ENCODE results near the gene ZNF311. TPM values are rescaled to one million over a fixed set of nuclear protein-coding genes. Genes with fewer than 3 reads are reported as not detected.
"Not testable (repeated sequence)": the region's sequence is repeated elsewhere in the genome, so short reads cannot be mapped to it uniquely, and the experiment has no call there.

ZNF311 gene
- polyA plus RNA-seq, 1 donor = 1.6 TPM

DNA sequence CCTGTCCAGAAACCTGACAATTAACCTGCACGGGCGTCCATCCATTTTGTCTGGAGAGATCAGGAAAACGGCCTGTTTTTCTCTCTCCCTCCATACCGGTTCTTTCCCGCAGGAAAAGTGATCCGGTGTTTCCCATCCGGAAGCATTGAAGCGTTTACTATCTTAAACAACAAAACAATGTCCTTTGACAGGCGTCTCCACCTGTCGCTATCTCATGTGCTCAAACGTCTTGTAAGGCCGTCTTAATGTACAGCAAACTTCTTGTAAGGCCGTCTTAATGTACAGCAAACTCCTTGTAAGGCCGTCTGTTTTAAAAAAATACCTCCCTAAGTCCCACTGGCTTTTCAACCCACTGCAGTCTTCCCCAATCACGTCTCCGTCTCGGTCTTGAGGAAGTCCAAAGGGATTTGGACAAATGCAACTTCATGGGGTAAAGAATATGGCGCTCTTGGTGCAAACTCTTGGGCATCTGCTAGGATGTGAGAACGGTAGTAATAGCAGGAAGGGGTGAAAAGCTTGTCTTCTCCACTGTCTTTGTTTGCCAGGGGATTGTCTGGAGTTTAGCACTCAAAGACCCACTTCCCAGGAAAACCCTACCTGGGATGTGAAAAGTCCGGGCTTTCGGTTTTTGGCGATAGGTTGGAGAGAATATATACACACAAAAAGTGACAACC, 51.4 kb downstream of the ZNF311 start:
- no peak for DNase-seq (ENCODE audit: low read depth)

DNA sequence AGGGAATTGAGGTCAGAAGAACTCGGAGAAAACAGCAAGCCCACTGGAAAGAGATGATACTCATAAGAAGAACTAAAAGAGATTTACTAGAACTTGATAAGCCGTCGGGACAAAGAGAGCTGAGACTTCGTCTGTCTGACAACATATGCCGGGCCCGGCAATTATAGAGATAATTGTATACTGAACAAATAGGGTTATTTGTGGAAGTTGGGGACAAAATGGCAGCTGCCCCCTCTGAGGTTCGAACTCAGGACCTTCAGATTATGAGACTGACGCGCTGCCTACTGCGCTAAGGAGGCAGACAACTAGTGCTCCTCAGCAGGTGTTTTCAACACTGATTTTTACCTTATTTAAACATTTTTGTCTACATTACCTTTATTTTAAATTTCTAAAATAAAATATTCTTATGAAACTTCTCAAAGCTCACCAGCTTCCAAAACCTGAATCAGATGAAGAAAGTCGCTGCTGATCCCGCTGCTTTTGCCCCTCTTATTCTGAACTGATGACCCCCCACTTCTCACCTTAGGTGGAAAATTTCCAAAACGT, 52.0 kb downstream of the ZNF311 start:
- no peak for DNase-seq (ENCODE audit: low read depth)

DNA sequence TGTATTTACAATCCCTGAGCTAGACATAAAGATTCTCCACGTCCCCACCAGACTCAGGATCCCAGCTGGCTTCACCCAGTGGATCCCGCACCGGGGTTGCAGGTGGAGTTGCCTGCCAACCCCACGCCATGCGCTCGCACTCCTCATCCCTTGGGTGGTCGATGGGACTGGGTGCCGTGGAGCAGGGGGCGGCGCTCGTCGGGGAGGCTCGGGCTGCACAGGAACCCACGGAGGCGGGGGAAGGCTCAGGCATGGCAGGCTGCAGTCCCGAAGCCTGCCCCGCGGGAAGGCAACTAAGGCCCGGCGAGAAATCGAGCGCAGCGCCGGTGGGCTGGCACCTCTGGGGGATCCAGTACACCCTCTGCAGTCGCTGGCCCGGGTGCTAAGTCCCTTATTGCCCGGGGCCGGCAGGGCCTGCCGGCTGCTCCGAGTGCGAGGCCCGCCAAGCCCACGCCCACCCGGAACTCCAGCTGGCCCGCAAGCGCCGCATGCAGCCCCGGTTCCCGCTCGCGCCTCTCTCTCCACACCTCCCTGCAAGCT, 55.4 kb downstream of the ZNF311 start:
- not testable (repeated sequence) for DNase-seq (ENCODE audit: low read depth)

DNA sequence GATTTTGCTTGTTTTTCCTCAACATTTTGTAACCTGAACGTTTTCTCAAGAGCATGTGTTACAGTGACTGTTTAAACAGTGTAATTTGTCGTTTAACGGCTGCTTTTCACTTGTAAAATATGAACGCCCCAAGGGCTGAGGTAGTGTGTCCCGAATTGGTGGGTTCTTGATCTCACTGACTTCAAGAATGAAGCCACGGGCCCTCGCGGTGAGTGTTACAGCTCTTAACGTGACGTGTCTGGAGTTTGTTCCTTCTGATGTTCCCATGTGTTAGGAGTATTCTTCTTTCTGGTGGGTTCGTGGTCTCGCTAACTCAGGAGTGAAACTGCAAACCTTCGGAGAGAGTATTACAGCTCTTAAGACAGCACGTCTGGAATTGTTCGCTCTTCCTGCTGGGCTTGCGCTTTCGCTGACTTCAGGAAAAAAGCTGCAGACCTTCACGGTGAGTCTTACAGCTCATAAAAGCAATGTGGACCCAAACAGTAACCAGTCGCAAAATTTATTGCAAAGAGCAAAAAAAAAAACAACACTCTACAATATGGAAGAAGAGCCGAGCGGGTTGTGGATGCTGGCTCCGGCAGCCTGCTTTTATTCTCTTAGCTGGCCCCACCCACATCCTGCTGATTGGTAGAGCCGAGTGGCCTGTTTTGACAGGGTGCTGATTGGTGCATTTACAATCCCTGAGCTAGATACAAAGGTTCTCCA, 56.2 kb downstream of the ZNF311 start:
- no peak for DNase-seq (ENCODE audit: low read depth)

DNA sequence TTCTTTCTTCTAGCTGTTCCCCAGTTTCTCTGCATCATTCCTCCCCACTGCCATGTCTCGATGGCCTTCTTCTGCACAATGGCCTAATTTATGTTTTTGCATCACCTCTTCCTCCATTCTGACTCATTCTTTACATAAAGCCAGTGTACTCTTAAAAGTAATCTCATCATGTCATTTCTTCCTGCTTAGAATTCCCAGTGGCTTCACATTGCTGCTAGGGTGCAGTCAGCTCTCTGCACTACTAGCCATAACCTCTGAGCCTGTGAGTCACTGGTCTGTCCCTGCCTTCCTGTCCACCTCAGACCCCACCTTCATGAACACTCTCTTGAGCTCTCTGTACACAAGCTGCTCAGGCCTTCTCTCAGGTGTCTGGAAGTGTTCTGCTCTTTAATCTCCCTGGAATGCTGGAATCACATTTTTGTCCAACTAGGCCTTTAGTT, 57.3 kb downstream of the ZNF311 start:
- DNase-seq (ENCODE audit: low read depth) = no peak

DNA sequence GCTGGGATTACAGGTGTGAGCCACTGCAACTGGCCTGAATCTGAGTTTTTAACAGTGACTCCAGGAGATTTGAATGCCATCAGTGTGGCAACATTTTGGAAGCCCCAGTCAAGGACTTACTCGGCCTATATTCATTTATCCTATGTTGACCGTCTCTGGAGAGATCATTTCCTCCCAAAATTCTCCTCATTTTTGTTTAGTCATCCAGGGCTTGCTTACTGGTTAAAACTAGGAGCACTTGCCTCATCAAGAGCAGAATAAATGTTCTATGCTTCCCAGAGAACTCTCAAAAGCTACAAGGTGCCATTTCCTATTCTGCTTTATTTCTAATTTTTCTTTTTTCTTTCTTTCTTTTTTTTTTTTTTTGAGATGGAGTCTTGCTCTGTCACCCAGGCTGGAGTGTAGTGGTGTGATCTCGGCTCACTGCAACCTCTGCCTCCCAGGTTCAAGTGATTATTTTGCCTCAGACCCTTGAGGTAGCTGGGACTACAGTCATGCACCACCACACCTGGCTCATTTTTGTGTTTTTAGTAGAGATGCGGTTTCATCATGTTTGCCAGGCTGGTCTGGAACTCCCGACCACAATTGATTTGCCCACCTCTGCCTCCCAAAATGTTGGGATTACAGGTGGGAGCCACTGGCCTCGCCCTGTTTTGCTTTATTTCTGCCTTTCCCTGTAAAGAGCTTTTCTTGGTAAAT, 57.9 kb downstream of the ZNF311 start:
- no peak for DNase-seq (ENCODE audit: low read depth)

DNA sequence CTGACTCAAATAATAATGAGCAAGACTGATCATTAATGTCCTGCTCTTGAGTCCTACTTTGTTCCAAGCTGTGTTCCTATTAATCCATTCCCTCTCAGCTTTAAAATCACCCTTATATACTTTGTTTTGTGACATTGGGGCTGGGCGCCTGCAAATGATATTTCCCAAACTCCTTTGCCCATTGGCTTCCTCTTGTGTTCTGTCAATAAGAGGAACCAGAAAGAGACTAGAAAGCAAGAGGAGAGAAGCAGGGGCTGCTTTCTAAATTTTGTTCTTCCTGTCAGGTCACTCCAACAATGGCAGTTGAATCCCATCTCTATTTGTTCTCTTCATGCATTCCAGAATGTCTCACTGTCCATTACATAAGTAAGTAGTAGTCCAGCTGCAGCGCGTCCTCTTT, 59.8 kb downstream of the ZNF311 start:
- DNase-seq (ENCODE audit: low read depth) = no peak

Other genes starting within 250 kb of the ZNF311 start
- 44.6 TPM for gene TRIM27, start 81.3 kb downstream of the ZNF311 start, polyA plus RNA-seq (ENCODE audit: insufficient read length)
- gene OR2W1, start 39.9 kb upstream of the ZNF311 start, polyA plus RNA-seq (ENCODE audit: insufficient read length) = not detected
- gene OR2B3, start 82.0 kb upstream of the ZNF311 start, polyA plus RNA-seq (ENCODE audit: insufficient read length) = not detected
- gene OR2J1, start 94.2 kb upstream of the ZNF311 start, polyA plus RNA-seq (ENCODE audit: insufficient read length) = not detected
- gene OR2J3, start 102.7 kb upstream of the ZNF311 start, polyA plus RNA-seq (ENCODE audit: insufficient read length) = not detected
- not detected for gene OR2J2, start 165.6 kb upstream of the ZNF311 start, polyA plus RNA-seq (ENCODE audit: insufficient read length)